ENCODE results near the gene FERMT3. TPM values are rescaled to one million over a fixed set of nuclear protein-coding genes. Genes with fewer than 3 reads are reported as not detected.
A peak's percentile ranks its signal among the peaks of the same experiment; 100 is the strongest.
"Not testable (repeated sequence)": the region's sequence is repeated elsewhere in the genome, so short reads cannot be mapped to it uniquely, and the experiment has no call there.

Gene FERMT3
- polyA plus RNA-seq, 4 donors: 11.4 to 32.2 (median 23.5) TPM

DNA sequence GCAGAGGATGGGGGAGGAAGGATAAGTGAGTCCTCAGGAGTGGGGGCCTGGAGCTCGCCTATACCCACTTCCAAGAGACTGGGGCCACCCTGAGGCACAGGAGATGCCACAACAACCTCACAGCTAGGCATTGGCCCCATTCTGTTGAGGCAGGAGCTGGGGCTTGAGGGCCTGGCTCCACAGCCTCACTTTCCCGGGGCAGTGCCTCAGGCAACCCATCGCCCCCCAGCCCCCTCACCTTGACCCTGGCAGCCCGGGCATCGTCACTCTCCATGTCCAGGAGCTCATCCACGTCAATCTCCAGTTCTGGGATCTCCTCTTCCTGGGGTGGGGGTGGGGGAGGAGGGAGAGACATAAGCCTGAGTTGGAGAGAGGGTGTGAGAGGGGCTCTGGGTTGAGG, 38.4 kb downstream of the FERMT3 start:
- peaks cover 0 to 38% (median 5%) of the 10 kb centered on the region in 3 donors for H3K36me3 ChIP-seq (ENCODE audit: control insufficient read depth in 3 of 3, insufficient read depth in 2 of 3, low read depth in 1 of 3, low read length in 3 of 3)
- H3K4me1 ChIP-seq (ENCODE audit: control insufficient read depth in 3 of 3, insufficient read depth in 2 of 3, low read depth in 1 of 3, low read length in 2 of 3): peaks cover 0 to 52% (median 0%) of the 10 kb centered on the region in 3 donors
- peak overlapping the region in 2 of 3 donors; percentile 71 to 97 for H3K4me3 ChIP-seq (ENCODE audit: low read depth in 1 of 3, low read length in 3 of 3)
- H3K9me3 ChIP-seq (ENCODE audit: control insufficient read depth in 2 of 2, insufficient read depth in 1 of 2, low read depth in 1 of 2, low read length in 1 of 2): no peaks in the 10 kb centered on the region
- WGBS, 3 donors: 10 to 29% (median 28%) methylated on average over 6 of the region's 6 CpGs
- DNase-seq (no peak), FAIRE-seq (no peak)
- peak overlapping the region; percentile 90 to 97 (median 94) for H3K27ac ChIP-seq (ENCODE audit: low read depth in 1 of 3, low read length in 2 of 3)
- no peaks in the 10 kb centered on the region for H3K27me3 ChIP-seq (ENCODE audit: control insufficient read depth in 3 of 3, insufficient read depth in 3 of 3, low read length in 3 of 3)

GRCh38 chr11:64245401-64245796, 38.9 kb downstream of the FERMT3 start:
- DNase-seq: no peak
- 0 to 4% (median 2%) methylated on average over 6 of the region's 6 CpGs for WGBS, 3 donors
- Histone ChIP-seq H3K9me3 (ENCODE audit: control insufficient read depth in 2 of 2, insufficient read depth in 1 of 2, low read depth in 1 of 2, low read length in 1 of 2) (no peaks in the 10 kb centered on the region), H3K27me3 (ENCODE audit: control insufficient read depth in 3 of 3, insufficient read depth in 3 of 3, low read length in 3 of 3) (no peaks in the 10 kb centered on the region), H3K4me1 (ENCODE audit: control insufficient read depth in 3 of 3, insufficient read depth in 2 of 3, low read depth in 1 of 3, low read length in 2 of 3) (peaks cover 0 to 52% (median 0%) of the 10 kb centered on the region in 3 donors), H3K4me3 (ENCODE audit: low read depth in 1 of 3, low read length in 3 of 3) (peak overlapping the region; percentile 68 to 97 (median 71)), H3K27ac (ENCODE audit: low read depth in 1 of 3, low read length in 2 of 3) (peak overlapping the region; percentile 90 to 97 (median 94)), H3K36me3 (ENCODE audit: control insufficient read depth in 3 of 3, insufficient read depth in 2 of 3, low read depth in 1 of 3, low read length in 3 of 3) (peaks cover 0 to 40% (median 5%) of the 10 kb centered on the region in 3 donors)
- FAIRE-seq: no peak

DNA sequence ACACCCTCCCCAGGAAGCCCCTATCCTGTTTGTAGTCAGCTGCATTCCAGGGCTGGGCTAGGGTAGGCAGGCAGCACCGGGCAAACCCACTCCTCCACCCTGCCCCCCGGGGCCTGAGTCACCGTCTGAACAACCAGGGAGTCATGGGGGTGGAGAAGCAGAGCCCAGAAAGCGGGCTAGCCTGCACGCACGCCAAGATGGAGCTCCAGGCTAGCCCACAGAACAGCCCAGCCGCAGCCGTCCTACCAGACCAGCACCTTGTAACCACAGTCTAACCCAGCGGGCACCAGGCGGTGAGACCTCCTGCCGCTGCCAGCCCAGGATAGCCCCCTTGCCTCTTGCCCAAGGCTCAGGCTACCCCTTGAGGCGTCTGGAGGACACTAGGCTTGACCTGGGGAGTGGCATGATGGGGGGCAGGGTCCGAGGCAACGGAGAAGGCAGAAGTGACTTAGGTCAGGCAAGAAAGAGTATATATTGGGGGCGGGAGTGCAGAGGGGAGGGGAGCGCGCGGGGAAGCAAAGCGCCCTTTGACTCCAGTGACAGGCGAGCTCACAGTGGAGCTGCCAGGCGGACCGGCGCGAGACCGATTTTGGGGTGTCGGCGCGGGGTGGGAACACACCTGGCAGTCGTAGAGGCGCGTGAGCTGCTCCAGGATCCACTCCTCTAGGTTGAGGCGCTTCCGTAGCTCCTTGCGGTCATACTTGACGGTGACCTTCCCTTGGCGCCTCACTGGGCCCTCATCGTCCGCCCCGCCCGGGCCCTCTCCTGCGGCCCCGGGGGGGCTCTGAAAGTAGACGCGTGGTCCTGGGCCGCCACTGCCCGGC, 39.5 kb downstream of the FERMT3 start:
- Histone ChIP-seq H3K9me3 (ENCODE audit: control insufficient read depth in 2 of 2, insufficient read depth in 1 of 2, low read depth in 1 of 2, low read length in 1 of 2) (no peaks in the 10 kb centered on the region), H3K4me1 (ENCODE audit: control insufficient read depth in 3 of 3, insufficient read depth in 2 of 3, low read depth in 1 of 3, low read length in 2 of 3) (peaks cover 0 to 56% (median 3%) of the 10 kb centered on the region in 3 donors), H3K27ac (ENCODE audit: low read depth in 1 of 3, low read length in 2 of 3) (peak overlapping the region; percentile 90 to 97 (median 94)), H3K27me3 (ENCODE audit: control insufficient read depth in 3 of 3, insufficient read depth in 3 of 3, low read length in 3 of 3) (no peaks in the 10 kb centered on the region), H3K4me3 (ENCODE audit: low read depth in 1 of 3, low read length in 3 of 3) (peak overlapping the region; percentile 68 to 97 (median 71)), H3K36me3 (ENCODE audit: control insufficient read depth in 3 of 3, insufficient read depth in 2 of 3, low read depth in 1 of 3, low read length in 3 of 3) (peaks cover 0 to 40% (median 5%) of the 10 kb centered on the region in 3 donors)
- 0 to 1% (median 1%) methylated on average over 26 to 46 of the region's 46 CpGs for WGBS, 3 donors
- DNase-seq (peak; percentile 80 to 82), FAIRE-seq (no peak)

DNA sequence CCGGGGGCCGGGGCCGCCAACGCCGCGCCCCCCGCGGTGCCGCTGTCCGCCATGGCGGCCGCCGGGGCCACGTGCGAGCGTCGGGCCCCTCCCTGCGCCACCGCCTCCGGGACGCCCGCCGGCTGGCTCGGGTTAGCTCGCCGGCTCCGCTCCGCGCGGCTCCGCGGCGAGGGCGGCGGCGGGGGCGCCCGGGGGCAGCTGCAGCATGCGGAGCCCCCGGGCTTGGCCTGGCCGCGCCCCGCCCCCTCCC, 40.0 kb downstream of the FERMT3 start:
- FAIRE-seq; H3K27me3 ChIP-seq (ENCODE audit: control insufficient read depth in 3 of 3, insufficient read depth in 3 of 3, low read length in 3 of 3); DNase-seq; H3K9me3 ChIP-seq (ENCODE audit: control insufficient read depth in 2 of 2, insufficient read depth in 1 of 2, low read depth in 1 of 2, low read length in 1 of 2): not testable (repeated sequence)
- WGBS, 3 donors: 0 to 2% (median 0%) methylated on average over 1 to 43 of the region's 43 CpGs
- Histone ChIP-seq H3K4me3 (ENCODE audit: low read depth in 1 of 3, low read length in 3 of 3) (peak overlapping the region; percentile 68 to 97 (median 71)), H3K27ac (ENCODE audit: low read depth in 1 of 3, low read length in 2 of 3) (peak overlapping the region; percentile 90 to 97 (median 94)), H3K36me3 (ENCODE audit: control insufficient read depth in 3 of 3, insufficient read depth in 2 of 3, low read depth in 1 of 3, low read length in 3 of 3) (peaks cover 0 to 40% (median 5%) of the 10 kb centered on the region in 3 donors), H3K4me1 (ENCODE audit: control insufficient read depth in 3 of 3, insufficient read depth in 2 of 3, low read depth in 1 of 3, low read length in 2 of 3) (peaks cover 0 to 57% (median 3%) of the 10 kb centered on the region in 3 donors)

DNA sequence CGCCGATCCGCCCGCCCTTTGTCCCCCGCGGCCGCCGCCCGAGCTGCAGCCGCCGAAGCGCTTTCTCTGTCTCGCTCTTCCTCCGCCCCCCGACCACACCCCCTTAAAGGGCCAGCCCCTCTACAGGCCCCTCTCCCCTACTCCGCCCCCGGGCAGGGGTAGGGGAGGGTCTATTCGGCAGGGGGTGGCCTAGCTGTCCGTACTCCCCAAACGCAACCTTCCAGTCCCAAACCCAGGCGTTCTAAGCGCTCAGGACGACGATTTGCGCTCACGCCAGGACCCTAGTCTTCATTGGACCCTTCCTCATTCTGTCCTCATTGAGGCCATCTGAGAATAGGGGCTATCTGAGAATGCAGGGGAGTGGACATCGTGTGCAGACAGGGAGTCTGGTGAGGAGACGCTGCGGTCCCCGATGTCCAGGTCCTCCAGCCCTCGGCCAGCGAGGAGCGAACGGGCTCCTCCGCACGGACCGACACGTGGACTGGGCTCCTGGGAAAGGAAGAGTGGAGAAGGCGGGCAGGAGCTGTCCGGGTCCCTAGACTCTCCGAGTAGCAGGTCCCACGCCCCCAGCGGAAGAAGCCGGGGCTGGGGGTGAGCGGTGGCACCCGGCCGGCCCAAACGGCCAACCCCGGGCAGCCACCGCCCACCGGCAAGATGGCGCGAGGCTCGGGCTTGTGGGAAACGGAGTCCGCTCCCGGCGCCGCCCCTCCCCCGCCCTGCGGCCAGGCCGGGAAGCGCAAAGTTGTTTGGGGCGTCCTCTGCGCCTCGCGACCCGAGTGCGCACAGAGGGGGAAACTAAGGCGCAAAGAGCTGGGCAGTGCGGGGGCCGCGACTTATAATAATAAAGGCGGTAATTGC, 40.6 kb downstream of the FERMT3 start, which contains the start of gene PPP1R14B:
PPP1R14B (minus strand) TSS at position 73 of the 858 bp plus-strand sequence. CDS start 270 bp downstream, outside the sequence.
- H3K4me1 ChIP-seq (ENCODE audit: control insufficient read depth in 3 of 3, insufficient read depth in 2 of 3, low read depth in 1 of 3, low read length in 2 of 3): peaks cover 0 to 55% (median 3%) of the 10 kb centered on the region in 3 donors
- H3K27me3 ChIP-seq (ENCODE audit: control insufficient read depth in 3 of 3, insufficient read depth in 3 of 3, low read length in 3 of 3): no peaks in the 10 kb centered on the region
- H3K27ac ChIP-seq (ENCODE audit: low read depth in 1 of 3, low read length in 2 of 3): peak within 1 kb of the TSS; percentile 90 to 98 (median 97)
- peaks cover 0 to 40% (median 5%) of the 10 kb centered on the region in 3 donors for H3K36me3 ChIP-seq (ENCODE audit: control insufficient read depth in 3 of 3, insufficient read depth in 2 of 3, low read depth in 1 of 3, low read length in 3 of 3)
- WGBS, 3 donors: 1 to 2% (median 1%) methylated on average over 52 to 74 of the region's 74 CpGs
- H3K9me3 ChIP-seq (ENCODE audit: control insufficient read depth in 2 of 2, insufficient read depth in 1 of 2, low read depth in 1 of 2, low read length in 1 of 2): no peaks in the 10 kb centered on the region
- H3K4me3 ChIP-seq (ENCODE audit: low read depth in 1 of 3, low read length in 3 of 3): peak within 1 kb of the TSS; percentile 68 to 97 (median 71)
- peak; percentile 86 to 91 for DNase-seq
- FAIRE-seq: no peak

DNA sequence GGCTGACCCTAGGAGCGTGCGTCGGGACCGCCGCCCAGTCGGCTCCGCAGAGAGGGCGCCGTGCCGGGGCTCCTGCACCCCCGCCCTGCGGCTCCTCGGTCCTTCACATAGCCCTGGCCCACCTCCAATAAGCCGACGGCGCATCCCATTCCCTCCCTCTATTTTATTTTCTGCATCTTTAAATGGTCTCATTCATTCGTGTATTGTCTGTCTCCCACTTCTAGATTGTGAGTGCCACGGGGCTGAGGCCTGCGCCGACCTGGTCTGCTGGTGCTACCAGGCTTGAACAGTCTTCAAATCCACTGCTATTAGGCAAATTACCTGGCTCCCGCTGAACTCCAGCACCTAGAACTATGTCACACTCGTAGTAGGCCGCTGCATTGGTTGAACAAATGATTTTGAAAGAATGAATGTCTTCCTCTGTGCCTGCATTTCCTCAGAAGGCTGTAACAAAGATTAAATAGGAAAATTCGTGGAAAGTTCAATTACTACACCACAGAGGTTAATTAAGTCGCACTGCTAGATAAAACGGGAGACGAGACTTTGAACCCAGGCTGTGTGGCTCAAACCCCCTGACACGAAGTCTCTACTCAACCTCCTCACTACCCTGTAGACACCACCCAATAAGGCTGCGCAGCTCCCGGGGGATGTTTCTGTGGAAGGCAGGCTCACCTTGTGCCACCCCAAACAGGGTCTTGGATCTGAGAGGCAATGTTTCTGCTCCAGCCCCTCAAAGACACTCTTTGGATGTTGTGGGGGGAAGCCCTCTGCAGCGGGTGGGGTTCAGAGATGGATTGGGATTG, 41.4 kb downstream of the FERMT3 start:
- Histone ChIP-seq H3K27me3 (ENCODE audit: control insufficient read depth in 3 of 3, insufficient read depth in 3 of 3, low read length in 3 of 3) (no peaks in the 10 kb centered on the region), H3K27ac (ENCODE audit: low read depth in 1 of 3, low read length in 2 of 3) (peak overlapping the region; percentile 43 to 98 (median 82)), H3K9me3 (ENCODE audit: control insufficient read depth in 2 of 2, insufficient read depth in 1 of 2, low read depth in 1 of 2, low read length in 1 of 2) (no peaks in the 10 kb centered on the region), H3K4me1 (ENCODE audit: control insufficient read depth in 3 of 3, insufficient read depth in 2 of 3, low read depth in 1 of 3, low read length in 2 of 3) (peaks cover 0 to 47% (median 3%) of the 10 kb centered on the region in 3 donors), H3K36me3 (ENCODE audit: control insufficient read depth in 3 of 3, insufficient read depth in 2 of 3, low read depth in 1 of 3, low read length in 3 of 3) (peaks cover 0 to 35% (median 5%) of the 10 kb centered on the region in 3 donors), H3K4me3 (ENCODE audit: low read depth in 1 of 3, low read length in 3 of 3) (peak overlapping the region; percentile 48 to 87 (median 71))
- FAIRE-seq (no peak), DNase-seq (peak; percentile 48 to 72)
- 15 to 35% (median 25%) methylated on average over 30 to 31 of the region's 31 CpGs for WGBS, 3 donors

GRCh38 chr11:64248578-64248977, 42.1 kb downstream of the FERMT3 start:
- Histone ChIP-seq H3K27ac (ENCODE audit: low read depth in 1 of 3, low read length in 2 of 3) (peak overlapping the region in 2 of 3 donors; percentile 43 to 82), H3K4me1 (ENCODE audit: control insufficient read depth in 3 of 3, insufficient read depth in 2 of 3, low read depth in 1 of 3, low read length in 2 of 3) (peaks cover 0 to 47% (median 3%) of the 10 kb centered on the region in 3 donors), H3K27me3 (ENCODE audit: control insufficient read depth in 3 of 3, insufficient read depth in 3 of 3, low read length in 3 of 3) (no peaks in the 10 kb centered on the region), H3K9me3 (ENCODE audit: control insufficient read depth in 2 of 2, insufficient read depth in 1 of 2, low read depth in 1 of 2, low read length in 1 of 2) (no peaks in the 10 kb centered on the region), H3K36me3 (ENCODE audit: control insufficient read depth in 3 of 3, insufficient read depth in 2 of 3, low read depth in 1 of 3, low read length in 3 of 3) (peaks cover 0 to 35% (median 5%) of the 10 kb centered on the region in 3 donors), H3K4me3 (ENCODE audit: low read depth in 1 of 3, low read length in 3 of 3) (peak overlapping the region in 1 of 3 donors; percentile 10)
- DNase-seq (peak in 1 of 2 donors; percentile 58), FAIRE-seq (no peak)
- WGBS, 3 donors: 9 to 63% (median 43%) methylated on average over 6 to 7 of the region's 7 CpGs
